SJCRH30 (cell line): Measurements from ENCODE around the gene AHNAK2. TPM values are rescaled to one million over a fixed set of nuclear protein-coding genes. Genes with fewer than 3 reads are reported as not detected.
"Not testable (repeated sequence)": the region's sequence is repeated elsewhere in the genome, so short reads cannot be mapped to it uniquely, and the experiment has no call there.

Source experiments
- DNase-seq, 2 experiments: peaks; one replicate each; pipeline ENCODE4 v3.0.0-alpha.2; 2015 to 2020
- H3K27ac ChIP-seq: fragments of 250-450 bp; sonication (Bioruptor Pico); 2 replicates; pipeline ENCODE4 v1.5.1; 2020; ENCODE audit warnings: mild to moderate bottlenecking, moderate library complexity
- H3K27me3 ChIP-seq: fragments of 250-450 bp; sonication (Bioruptor Pico); 2 replicates; pipeline ENCODE4 v1.5.1; 2020; ENCODE audit warnings: mild to moderate bottlenecking, moderate library complexity
- H3K36me3 ChIP-seq: fragments of 250-450 bp; sonication (Bioruptor Pico); 2 replicates; pipeline ENCODE4 v1.5.1; 2020; ENCODE audit warnings: mild to moderate bottlenecking, moderate library complexity
- H3K4me1 ChIP-seq: fragments of 250-450 bp; sonication (Bioruptor Pico); 2 replicates; pipeline ENCODE4 v1.5.1; 2020; ENCODE audit warnings: mild to moderate bottlenecking, moderate library complexity
- H3K4me3 ChIP-seq: fragments of 250-450 bp; sonication (Bioruptor Pico); 2 replicates; pipeline ENCODE4 v1.5.1; 2020; ENCODE audit warnings: mild to moderate bottlenecking, moderate library complexity
- H3K9me3 ChIP-seq: fragments of 250-450 bp; sonication (Bioruptor Pico); replicated peaks from 2 replicates; pipeline ENCODE4 v1.5.1; 2020; ENCODE audit warnings: mild to moderate bottlenecking, moderate library complexity
- total RNA-seq: library from RNA; depleted of rRNA; stranded (reverse); fragments of >200 nt; shearing (Covaris generic); gene quantifications from 2 replicates; pipeline ENCODE4 v1.2.3, GENCODE V29; 2014

AHNAK2 gene
- total RNA-seq, 1 experiment from 2014 or later = 1.6 TPM

- no peak overlapping the region for H3K27ac ChIP-seq
- H3K4me1 ChIP-seq = peaks cover 31% of the 10 kb centered on the region
- H3K27me3 ChIP-seq = no peaks in the 10 kb centered on the region; the same call in 1 of the 2 replicates
- H3K36me3 ChIP-seq = no peaks in the 10 kb centered on the region
- no peaks in the 10 kb centered on the region for H3K9me3 ChIP-seq
- H3K4me3 ChIP-seq = no peak overlapping the region
- DNase-seq = no peak
Observed at GRCh38 chr14:104966261-104966865, 11.8 kb downstream of the AHNAK2 start.

GRCh38 chr14:104965561-104966231 lies 12.5 kb downstream of the AHNAK2 start:
- Histone ChIP-seq H3K27me3 (no peaks in the 10 kb centered on the region; the same call in 1 of the 2 replicates), H3K27ac (no peak overlapping the region), H3K9me3 (no peaks in the 10 kb centered on the region), H3K4me3 (no peak overlapping the region), H3K36me3 (no peaks in the 10 kb centered on the region), H3K4me1 (peaks cover 26% of the 10 kb centered on the region)
- DNase-seq = no peak

- H3K4me3 ChIP-seq = no peak overlapping the region
Observed at GRCh38 chr14:104964546-104964945, 13.6 kb downstream of the AHNAK2 start.

DNA sequence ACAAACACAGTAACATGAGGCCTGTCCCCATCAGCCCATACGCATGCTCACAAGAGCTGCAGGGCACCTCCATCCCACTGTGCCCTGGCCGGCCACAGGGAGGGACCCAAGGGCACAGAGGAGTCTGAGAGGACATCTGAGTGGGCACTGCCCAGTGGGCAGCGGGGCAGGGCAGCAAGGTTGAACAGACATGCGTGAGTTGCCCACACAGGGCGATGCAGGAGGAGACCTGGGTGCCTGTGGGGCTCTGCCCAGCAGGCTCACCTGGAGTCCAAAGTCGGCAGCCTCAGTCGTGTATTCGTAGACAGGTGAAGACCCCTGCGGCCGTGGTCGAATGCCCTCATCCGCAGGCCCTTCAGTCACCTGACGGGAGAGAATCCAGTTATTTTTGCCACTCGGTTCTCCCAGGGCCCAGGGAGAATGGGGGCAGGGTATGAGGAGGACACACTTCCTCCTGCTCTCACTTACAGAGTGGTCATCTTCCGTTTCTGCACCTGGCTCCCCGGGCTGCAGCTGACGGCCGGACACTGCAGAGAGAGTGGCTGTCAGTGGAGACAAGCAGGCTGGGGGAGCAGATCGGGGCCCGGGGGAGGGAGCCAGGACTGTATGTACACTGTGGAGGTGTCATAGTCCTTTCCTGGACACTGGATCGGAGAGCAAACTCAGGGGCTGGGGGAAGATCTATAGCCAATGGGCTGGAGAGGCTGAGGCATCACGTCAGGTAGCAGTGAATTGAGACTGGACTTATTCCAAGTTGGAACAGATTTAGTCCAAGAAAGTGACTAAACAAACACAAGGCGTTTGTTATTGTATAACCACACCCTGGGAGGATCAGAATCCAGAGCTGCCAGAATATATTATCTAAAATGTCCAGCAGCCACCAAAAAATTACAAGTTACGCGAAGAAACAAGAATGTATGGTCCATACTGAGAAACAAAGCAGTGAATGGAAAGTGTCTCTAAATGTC lies 20.7 kb downstream of the AHNAK2 start:
- Histone ChIP-seq H3K4me1 (no peaks in the 10 kb centered on the region), H3K9me3 (no peaks in the 10 kb centered on the region), H3K27me3 (peaks cover 4% of the 10 kb centered on the region; the same call in 1 of the 2 replicates), H3K27ac (no peak overlapping the region), H3K4me3 (no peak overlapping the region), H3K36me3 (no peaks in the 10 kb centered on the region)
- DNase-seq = no peak

More at GRCh38 chr14:104964546-104964945, 13.6 kb downstream of the AHNAK2 start:
- Histone ChIP-seq H3K9me3 (no peaks in the 10 kb centered on the region), H3K36me3 (no peaks in the 10 kb centered on the region), H3K4me1 (peaks cover 15% of the 10 kb centered on the region), H3K27me3 (no peaks in the 10 kb centered on the region; the same call in 1 of the 2 replicates), H3K27ac (no peak overlapping the region)
- DNase-seq = no peak

DNA sequence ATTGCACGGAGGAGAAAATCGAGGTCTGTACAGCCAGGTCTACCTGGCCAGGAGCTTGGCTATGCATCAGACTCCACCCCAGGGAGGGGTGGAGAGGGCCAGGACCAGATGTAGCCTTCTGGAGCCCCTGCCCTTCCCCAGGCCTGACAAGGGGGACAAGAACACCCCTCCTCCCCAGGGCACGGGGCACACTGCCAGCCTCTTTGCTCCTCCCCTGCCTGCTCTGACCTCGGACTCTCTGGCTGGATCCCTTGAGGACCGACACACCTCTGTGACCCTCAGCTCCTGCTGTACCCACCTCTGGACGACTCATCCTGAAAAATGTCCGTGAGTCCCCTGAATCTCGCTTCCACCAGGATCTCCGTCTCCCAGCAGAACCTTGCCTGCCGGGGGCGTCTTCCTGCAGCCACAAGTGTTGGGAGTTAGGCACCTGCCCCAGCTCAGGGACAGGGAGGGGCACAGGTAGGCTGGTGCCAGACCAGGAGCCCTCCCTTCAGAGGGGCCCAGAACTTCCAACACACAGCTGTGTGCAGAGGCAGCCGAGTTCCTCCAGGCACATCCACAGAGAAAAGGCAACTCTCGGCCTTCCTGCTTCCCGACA lies 21.8 kb downstream of the AHNAK2 start:
- Histone ChIP-seq H3K36me3 (no peaks in the 10 kb centered on the region), H3K9me3 (no peaks in the 10 kb centered on the region), H3K4me3 (no peak overlapping the region), H3K4me1 (no peaks in the 10 kb centered on the region), H3K27me3 (peaks cover 4% of the 10 kb centered on the region; the same call in 1 of the 2 replicates), H3K27ac (no peak overlapping the region)
- DNase-seq = no peak

GRCh38 chr14:104955396-104955770 lies 22.8 kb downstream of the AHNAK2 start:
- no peak overlapping the region for H3K27ac ChIP-seq
- no peaks in the 10 kb centered on the region for H3K9me3 ChIP-seq
- no peak overlapping the region for H3K4me3 ChIP-seq
- no peak for DNase-seq
- no peaks in the 10 kb centered on the region for H3K4me1 ChIP-seq
- H3K36me3 ChIP-seq = no peaks in the 10 kb centered on the region
- H3K27me3 ChIP-seq = peaks cover 4% of the 10 kb centered on the region; the same call in 1 of the 2 replicates

DNA sequence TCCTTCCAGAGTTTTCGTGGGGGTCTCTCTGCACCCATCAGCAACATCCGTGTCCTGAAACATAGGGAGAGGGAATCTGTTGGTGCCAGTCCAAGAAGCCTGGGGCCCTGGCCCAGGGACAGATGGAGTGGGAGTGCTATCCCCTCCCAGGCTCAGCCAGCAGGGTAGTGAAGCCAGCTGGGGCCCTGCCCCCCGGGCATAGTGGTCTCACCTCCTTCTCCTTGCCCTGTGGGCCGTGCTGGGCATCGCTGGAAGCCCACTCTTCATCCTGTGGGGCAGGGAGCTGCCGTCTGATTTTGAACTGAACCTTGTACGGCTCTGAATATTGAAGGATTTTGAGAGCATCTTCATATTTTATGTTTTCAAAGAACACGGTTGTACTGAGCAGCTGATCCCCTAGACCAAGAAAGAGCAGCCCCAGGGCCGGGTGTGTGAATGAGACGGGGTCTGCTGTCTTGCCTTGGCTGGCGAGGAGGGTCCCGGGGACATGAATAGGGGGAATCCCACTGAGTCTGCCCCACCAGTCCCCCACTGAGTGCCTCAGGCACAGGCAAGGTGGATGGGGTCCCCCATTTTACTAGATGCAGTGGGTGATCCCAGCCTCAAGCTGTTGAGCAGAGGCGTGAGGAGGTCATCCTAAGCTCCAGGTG lies 23.3 kb downstream of the AHNAK2 start:
- no peak for DNase-seq
- no peak overlapping the region for H3K4me3 ChIP-seq
- H3K4me1 ChIP-seq = no peaks in the 10 kb centered on the region
- no peaks in the 10 kb centered on the region for H3K36me3 ChIP-seq
- H3K27me3 ChIP-seq = peaks cover 4% of the 10 kb centered on the region; the same call in 1 of the 2 replicates
- H3K9me3 ChIP-seq = no peaks in the 10 kb centered on the region
- no peak overlapping the region for H3K27ac ChIP-seq

DNA sequence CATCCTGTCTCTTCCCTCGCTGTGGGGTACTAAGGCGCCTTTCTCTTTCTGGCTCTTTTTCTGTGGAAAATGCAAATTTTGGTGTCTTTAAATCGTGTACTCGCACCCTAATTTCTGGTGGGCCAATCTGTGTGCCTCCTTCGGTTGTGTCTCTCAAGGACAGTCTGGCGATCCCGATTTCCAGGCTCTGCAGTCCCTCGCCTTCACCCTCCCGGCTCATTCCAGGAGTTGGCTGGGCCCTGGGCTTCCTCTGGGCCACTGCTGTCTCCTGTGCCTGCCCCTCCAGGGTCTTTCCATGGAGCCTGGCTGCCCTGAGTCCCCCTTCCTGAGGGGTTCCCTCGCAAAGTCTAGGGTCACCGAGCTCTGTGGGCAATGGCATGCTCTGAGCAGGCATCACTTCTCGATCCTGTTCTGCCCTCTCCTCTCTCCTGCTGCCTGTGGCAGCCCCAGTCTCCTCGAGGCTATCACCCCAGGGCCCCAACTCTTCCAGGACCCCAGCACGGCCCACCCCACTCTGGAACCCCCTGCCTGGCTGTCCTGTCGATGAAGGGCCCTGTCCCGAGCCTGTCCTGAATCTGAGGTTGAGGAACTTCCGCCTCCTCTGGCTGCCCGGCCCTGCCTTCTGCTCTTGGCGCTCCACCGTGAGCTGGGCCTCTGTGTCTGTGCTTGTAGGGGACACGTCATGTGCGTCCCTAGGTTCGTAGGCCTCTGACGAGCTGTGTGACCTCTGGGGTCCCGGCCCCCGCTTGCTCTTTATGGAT lies 24.1 kb downstream of the AHNAK2 start:
- DNase-seq = no peak
- peaks cover 4% of the 10 kb centered on the region; the same call in 1 of the 2 replicates for H3K27me3 ChIP-seq
- H3K36me3 ChIP-seq = no peaks in the 10 kb centered on the region
- H3K27ac ChIP-seq = no peak overlapping the region
- H3K9me3 ChIP-seq = no peaks in the 10 kb centered on the region
- H3K4me1 ChIP-seq = no peaks in the 10 kb centered on the region
- no peak overlapping the region for H3K4me3 ChIP-seq

DNA sequence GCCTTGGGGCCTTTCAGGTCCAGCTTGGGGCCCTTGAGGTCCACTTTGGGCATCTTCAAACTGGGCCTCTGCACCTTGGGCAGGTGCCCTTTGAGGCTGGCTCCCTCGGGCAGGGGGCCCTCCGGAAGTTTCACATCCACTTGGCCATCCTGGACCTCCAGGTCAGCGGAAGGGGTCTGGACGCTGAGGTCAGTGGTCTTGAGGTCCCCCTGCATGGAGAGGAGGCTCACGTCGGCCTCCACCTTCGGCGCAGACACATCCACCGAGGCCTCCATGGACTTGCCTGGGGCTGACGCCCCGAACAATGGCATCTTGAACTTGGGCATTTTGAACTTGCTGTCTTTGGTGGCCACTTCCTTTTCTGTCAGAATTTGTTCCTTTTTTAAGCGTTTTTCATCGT lies 25.1 kb downstream of the AHNAK2 start:
- DNase-seq = no peak
- Histone ChIP-seq H3K27me3 (no peaks in the 10 kb centered on the region), H3K4me1 (no peaks in the 10 kb centered on the region), H3K9me3 (no peaks in the 10 kb centered on the region), H3K4me3 (no peak overlapping the region), H3K36me3 (no peaks in the 10 kb centered on the region), H3K27ac (no peak overlapping the region)

GRCh38 chr14:104951863-104952657 lies 26.1 kb downstream of the AHNAK2 start:
- H3K36me3 ChIP-seq, H3K9me3 ChIP-seq, H3K27me3 ChIP-seq, H3K4me1 ChIP-seq, DNase-seq, H3K4me3 ChIP-seq, H3K27ac ChIP-seq: not testable (repeated sequence)

GRCh38 chr14:104950701-104951100 lies 27.5 kb downstream of the AHNAK2 start:
- not testable (repeated sequence) for H3K36me3 ChIP-seq, H3K4me1 ChIP-seq, H3K27me3 ChIP-seq, H3K27ac ChIP-seq, DNase-seq, H3K4me3 ChIP-seq, H3K9me3 ChIP-seq

GRCh38 chr14:104950021-104950420 lies 28.2 kb downstream of the AHNAK2 start:
- Histone ChIP-seq H3K4me3 (no peak overlapping the region), H3K36me3 (no peaks in the 10 kb centered on the region), H3K9me3 (no peaks in the 10 kb centered on the region), H3K27ac (no peak overlapping the region), H3K27me3 (no peaks in the 10 kb centered on the region), H3K4me1 (no peaks in the 10 kb centered on the region)
- DNase-seq = no peak

DNA sequence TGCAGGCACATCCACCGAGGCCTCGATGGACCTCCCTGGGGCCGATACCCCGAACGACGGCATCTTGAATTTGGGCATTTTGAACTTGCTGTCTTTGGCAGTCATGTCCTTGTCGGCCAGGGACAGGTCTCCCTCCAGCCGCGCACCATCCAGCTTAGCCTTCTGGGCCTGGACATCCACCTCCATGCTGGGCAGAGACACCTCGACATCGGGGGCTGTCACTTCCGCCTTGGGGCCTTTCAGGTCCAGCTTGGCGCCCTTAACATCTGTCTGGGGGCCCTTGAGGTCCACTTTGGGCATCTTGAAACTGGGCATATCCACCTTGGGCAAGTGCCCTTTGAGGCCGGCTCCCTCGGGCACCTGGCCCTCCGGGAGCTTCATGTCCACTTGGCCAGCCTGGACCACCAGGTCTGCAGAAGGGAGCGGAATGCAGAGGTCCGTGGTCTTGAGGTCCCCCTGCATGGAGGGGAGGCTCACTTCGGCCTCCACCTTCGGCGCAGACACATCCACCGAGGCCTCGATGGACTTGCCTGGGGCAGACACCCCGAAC lies 28.7 kb downstream of the AHNAK2 start:
- H3K4me3 ChIP-seq, H3K4me1 ChIP-seq, H3K27me3 ChIP-seq, H3K27ac ChIP-seq, H3K9me3 ChIP-seq, DNase-seq, H3K36me3 ChIP-seq: not testable (repeated sequence)
